C4-2B (cell line): ENCODE results near the gene GGT7.
A peak's percentile ranks its signal among the peaks of the same experiment; 100 is the strongest.
"Not testable (repeated sequence)": the region's sequence is repeated elsewhere in the genome, so short reads cannot be mapped to it uniquely, and the experiment has no call there.

Source experiments
- H3K27ac ChIP-seq: fragments of 450-650 bp; 2 replicates; pipeline ENCODE4 v1.5.1; 2017
- CTCF ChIP-seq: fragments of 450-650 bp; conservative IDR thresholded peaks from 2 replicates; pipeline ENCODE4 v1.5.1; 2017; ENCODE audit warnings: mild to moderate bottlenecking
- ZFX ChIP-seq: fragments of 450-650 bp; IDR thresholded peaks from 2 replicates; pipeline ENCODE4 v1.6.1; 2017

GGT7 gene

GRCh38 chr20:34824026-34824425 is 48.6 kb downstream of the GGT7 start:
- H3K27ac ChIP-seq = peak overlapping the region; percentile 91
- TF ChIP-seq ZFX = no peak
- no peak for TF ChIP-seq CTCF

- TF ChIP-seq CTCF (no peak), ZFX (no peak)
Observed at GRCh38 chr20:34820805-34821578, 51.7 kb downstream of the GGT7 start.

GRCh38 chr20:34817801-34818200 is 54.9 kb downstream of the GGT7 start:
- TF ChIP-seq ZFX (no peak), CTCF (no peak)
- no peak overlapping the region for H3K27ac ChIP-seq

More at GRCh38 chr20:34820805-34821578, 51.7 kb downstream of the GGT7 start:
- no peak overlapping the region for H3K27ac ChIP-seq

GRCh38 chr20:34817072-34817471 is 55.6 kb downstream of the GGT7 start:
- TF ChIP-seq CTCF (no peak), ZFX (no peak)
- no peak overlapping the region for H3K27ac ChIP-seq

GRCh38 chr20:34815636-34816035 is 57.0 kb downstream of the GGT7 start:
- no peak for TF ChIP-seq CTCF
- no peak for TF ChIP-seq ZFX
- no peak overlapping the region for H3K27ac ChIP-seq

- no peak for TF ChIP-seq ZFX
- no peak overlapping the region for H3K27ac ChIP-seq
Observed at GRCh38 chr20:34808583-34808982, 64.1 kb downstream of the GGT7 start.

- H3K27ac ChIP-seq = not testable (repeated sequence)
Observed at GRCh38 chr20:34807944-34808465, 64.7 kb downstream of the GGT7 start.

- no peak overlapping the region for H3K27ac ChIP-seq
- TF ChIP-seq ZFX (no peak), CTCF (no peak)
Observed at GRCh38 chr20:34806255-34806654, 66.4 kb downstream of the GGT7 start.
